ENCODE measurements around the gene TRIM9.

GRCh38 chr14:51107801-51108200 lies 12.9 kb upstream of the TRIM9 start:
- no peak for TF ChIP-seq CTCF (IDR thresholded peaks at IDR 0.05)
- TF ChIP-seq POLR2A (IDR thresholded peaks at IDR 0.05): no peak

Data from thyroid gland (tissue), 4 donors.